ES-I3 (cell line): Measurements from ENCODE around the gene MAGEA1.
"Not testable (repeated sequence)": the region's sequence is repeated elsewhere in the genome, so short reads cannot be mapped to it uniquely, and the experiment has no call there.

Source experiments
- H3K36me3 ChIP-seq: 2 replicates; pipeline ENCODE4 v1.6.1; 2013; ENCODE audit warnings: mild to moderate bottlenecking, low read length, control low read depth, moderate library complexity; ENCODE audit not compliant: insufficient read depth
- H3K4me1 ChIP-seq: 2 replicates; pipeline ENCODE4 v1.6.1; 2013; ENCODE audit warnings: mild to moderate bottlenecking, control low read depth, low read length; ENCODE audit not compliant: insufficient read depth
- H3K9ac ChIP-seq: 2 replicates; pipeline ENCODE4 v1.6.1; 2013; ENCODE audit warnings: low read depth, mild to moderate bottlenecking, low read length, moderate library complexity
- H3K9me3 ChIP-seq: 2 replicates; pipeline ENCODE4 v1.6.1; 2013; ENCODE audit warnings: mild to moderate bottlenecking, low read length, moderate library complexity; ENCODE audit not compliant: control insufficient read depth, insufficient read depth

The MAGEA1 gene, protein sequence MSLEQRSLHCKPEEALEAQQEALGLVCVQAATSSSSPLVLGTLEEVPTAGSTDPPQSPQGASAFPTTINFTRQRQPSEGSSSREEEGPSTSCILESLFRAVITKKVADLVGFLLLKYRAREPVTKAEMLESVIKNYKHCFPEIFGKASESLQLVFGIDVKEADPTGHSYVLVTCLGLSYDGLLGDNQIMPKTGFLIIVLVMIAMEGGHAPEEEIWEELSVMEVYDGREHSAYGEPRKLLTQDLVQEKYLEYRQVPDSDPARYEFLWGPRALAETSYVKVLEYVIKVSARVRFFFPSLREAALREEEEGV

DNA sequence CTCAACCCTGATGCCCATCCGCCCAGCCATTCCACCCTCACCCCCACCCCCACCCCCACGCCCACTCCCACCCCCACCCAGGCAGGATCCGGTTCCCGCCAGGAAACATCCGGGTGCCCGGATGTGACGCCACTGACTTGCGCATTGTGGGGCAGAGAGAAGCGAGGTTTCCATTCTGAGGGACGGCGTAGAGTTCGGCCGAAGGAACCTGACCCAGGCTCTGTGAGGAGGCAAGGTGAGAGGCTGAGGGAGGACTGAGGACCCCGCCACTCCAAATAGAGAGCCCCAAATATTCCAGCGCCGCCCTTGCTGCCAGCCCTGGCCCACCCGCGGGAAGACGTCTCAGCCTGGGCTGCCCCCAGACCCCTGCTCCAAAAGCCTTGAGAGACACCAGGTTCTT is at the start of gene MAGEA1:
TSS of gene MAGEA1 (plus strand) at position 154 of the 400 bp plus-strand sequence. CDS start 3,106 bp downstream, outside the sequence.
- Histone ChIP-seq H3K4me1 (no peaks in the 10 kb centered on the region), H3K9me3 (no peaks in the 10 kb centered on the region), H3K36me3 (no peaks in the 10 kb centered on the region), H3K9ac (no peak within 1 kb of the TSS)

DNA sequence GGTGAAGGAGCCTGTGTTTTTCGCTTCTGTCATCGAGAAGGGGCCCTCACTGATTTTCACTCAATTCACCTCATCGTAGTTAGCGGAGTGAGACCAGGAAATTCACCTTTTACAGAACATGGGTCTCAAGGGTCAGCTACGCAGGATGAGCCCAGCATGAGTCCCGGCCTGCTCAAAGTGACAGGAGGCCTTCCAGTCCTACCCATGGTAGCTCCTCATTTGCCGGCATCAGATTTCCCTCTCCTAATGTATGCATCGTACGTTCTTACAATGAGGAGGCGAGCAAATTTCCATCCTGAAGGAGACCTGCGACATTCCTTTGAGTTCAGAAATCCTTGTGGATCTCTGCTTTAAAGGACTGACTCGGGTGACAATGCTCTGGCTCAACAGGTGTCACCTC is 46.2 kb upstream of the MAGEA1 start:
- H3K36me3 ChIP-seq, H3K9ac ChIP-seq, H3K4me1 ChIP-seq, H3K9me3 ChIP-seq: not testable (repeated sequence)

DNA sequence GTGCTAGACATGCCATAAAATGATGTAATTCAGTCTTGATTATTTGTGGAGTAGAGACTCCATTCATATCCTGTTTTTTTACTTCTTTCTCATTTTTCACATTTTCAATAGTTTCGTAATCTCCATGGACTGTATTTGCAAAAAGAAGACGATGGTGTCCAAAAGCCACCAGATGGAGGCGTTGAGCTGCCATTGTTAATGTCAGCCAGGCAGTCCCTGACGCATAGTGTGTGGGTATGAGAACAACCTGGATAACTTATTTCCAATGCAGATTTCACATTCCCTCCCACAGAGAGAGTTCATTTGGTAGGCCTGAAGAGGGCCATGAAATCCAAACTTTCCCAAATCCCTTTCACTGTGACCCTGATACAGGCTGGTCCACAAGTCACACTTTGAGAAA is 40.0 kb upstream of the MAGEA1 start:
- not testable (repeated sequence) for H3K36me3 ChIP-seq, H3K9ac ChIP-seq, H3K4me1 ChIP-seq, H3K9me3 ChIP-seq

DNA sequence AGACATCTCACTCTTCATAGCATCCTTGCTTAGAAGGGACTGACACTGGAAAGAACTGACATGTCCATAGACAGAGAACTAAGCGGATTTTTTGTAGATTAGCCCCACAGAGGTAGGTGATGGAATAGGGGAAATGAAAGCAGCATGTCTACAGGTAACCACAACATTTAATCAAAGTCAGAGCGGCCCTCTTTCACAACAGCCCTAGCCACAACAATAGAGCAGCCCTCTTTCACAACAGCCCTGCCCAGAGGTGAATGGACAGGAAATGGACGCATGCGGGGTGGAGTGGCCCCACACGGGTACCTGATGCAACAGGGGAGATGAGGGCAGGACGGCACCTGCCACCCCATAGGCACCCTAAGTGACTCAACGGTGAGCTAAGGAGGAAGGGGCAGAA is 32.8 kb upstream of the MAGEA1 start:
- not testable (repeated sequence) for H3K9me3 ChIP-seq, H3K9ac ChIP-seq, H3K4me1 ChIP-seq, H3K36me3 ChIP-seq

DNA sequence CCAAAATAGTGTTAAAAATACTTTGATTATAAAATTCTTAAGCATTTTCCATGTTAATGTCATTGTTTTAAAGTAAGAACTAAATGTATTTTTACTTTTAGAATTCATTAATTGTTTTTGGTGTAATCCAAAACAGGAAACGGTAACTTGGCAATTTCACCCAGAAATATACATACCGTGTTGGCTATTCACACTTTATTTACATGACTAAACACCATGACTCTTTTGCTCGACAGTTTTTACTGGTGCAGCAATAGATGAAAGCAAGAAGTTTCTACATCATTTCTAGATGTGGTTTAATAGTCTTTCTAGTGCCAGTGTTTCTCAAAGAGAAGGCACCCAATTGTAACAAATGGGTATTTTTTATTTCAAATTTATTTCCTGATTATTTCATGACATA is 25.6 kb upstream of the MAGEA1 start:
- Histone ChIP-seq H3K9ac (no peak overlapping the region), H3K36me3 (no peaks in the 10 kb centered on the region), H3K4me1 (no peaks in the 10 kb centered on the region), H3K9me3 (no peaks in the 10 kb centered on the region)

DNA sequence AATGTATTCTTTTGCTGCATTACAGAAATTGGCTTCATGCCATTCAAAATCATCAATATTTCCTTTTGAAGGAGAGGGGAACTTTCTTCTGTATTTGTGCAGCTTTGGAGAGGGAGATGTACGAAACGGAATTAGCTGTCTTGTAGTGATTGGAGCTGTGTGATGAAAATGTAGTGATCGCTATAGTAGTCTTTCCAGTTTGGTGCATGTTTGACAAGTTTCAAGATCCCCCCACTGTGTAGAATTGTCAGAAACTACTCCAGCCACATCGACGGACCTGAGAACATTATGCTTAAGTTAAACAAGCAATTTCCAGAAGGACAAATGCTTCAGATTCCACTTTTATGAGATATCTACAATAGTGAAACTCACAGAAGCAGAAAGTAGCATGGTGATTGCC is 21.6 kb upstream of the MAGEA1 start:
- Histone ChIP-seq H3K9ac (no peak overlapping the region), H3K9me3 (no peaks in the 10 kb centered on the region), H3K4me1 (no peaks in the 10 kb centered on the region), H3K36me3 (no peaks in the 10 kb centered on the region)

DNA sequence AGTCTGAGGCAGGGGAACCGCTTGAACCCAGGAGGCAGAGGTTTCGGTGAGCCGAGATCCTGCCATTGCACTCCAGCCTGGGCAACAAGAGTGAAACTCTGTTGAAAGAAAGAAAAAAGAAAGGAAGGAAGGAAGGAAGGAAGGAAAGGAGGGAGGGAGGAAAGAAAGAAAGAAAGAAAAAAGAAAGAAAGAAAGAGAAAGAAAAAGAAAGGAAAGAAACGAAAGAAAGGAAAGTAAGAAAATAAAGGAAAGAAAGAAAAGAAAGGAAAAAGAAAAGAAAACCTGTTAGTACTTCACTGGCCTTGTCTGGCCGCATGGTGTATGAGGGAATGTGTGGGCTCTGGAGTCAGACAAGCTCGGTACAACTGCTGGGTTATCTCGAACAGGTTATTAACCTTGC is 20.8 kb upstream of the MAGEA1 start:
- Histone ChIP-seq H3K36me3 (no peaks in the 10 kb centered on the region), H3K9ac (no peak overlapping the region), H3K4me1 (no peaks in the 10 kb centered on the region), H3K9me3 (no peaks in the 10 kb centered on the region)

DNA sequence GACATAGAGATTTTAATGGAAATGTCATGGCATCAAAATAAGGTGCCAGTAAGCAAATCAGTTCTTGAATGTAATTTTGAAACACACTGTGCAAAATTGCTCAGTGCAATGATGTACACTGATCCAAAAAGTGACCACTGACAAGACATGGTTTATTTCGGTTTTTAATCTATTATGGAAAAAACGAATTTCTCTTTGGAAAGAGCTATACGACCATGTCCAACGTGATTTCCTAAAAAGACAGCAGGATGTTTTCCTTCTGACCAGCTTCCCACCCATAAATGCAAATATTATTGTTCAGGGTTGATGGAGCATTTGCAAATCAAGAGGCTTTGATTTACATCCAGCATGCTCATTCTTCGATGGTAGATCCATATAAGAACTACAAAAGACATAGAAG is 17.1 kb upstream of the MAGEA1 start:
- H3K4me1 ChIP-seq: no peaks in the 10 kb centered on the region
- H3K9me3 ChIP-seq: no peaks in the 10 kb centered on the region
- H3K36me3 ChIP-seq: no peaks in the 10 kb centered on the region
- no peak overlapping the region for H3K9ac ChIP-seq

DNA sequence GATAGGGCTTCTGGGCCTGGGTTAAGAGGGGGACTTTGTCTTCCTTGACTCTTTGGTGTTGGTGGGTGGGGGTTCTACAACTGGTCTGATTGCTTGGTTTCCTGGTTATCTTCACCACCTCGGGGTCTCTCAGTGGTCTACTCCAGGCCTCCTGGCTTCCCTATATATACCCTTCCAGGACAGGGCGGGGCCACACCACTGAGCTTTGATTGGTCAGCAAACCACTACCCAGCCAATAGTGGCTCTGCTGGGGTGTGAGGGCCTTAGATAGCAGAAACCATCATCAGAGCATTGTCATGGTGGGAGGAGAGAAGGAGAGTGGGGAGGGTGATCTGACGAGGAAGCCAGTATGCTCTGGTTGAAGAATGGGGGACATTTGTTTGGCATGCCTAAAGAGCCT is 14.4 kb upstream of the MAGEA1 start:
- no peaks in the 10 kb centered on the region for H3K9me3 ChIP-seq
- H3K36me3 ChIP-seq: no peaks in the 10 kb centered on the region
- no peak overlapping the region for H3K9ac ChIP-seq

DNA sequence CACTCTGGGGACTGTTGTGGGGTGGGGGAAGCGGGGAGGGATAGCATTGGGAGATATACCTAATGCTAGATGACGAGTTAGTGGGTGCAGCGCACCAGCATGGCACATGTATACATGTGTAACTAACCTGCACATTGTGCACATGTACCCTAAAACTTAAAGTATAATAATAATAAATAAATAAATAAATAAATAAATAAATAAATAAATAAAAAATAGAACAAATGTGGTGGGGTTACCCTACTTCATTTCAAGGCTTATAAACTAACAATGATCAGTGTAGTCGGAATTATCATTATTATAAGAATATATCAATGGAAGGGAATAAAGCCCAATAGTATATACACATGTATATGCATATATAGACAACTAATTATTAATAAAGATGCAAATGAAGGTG is 10.7 kb upstream of the MAGEA1 start:
- not testable (repeated sequence) for H3K9me3 ChIP-seq, H3K4me1 ChIP-seq, H3K9ac ChIP-seq, H3K36me3 ChIP-seq

More for the DNA sequence above, 14.4 kb upstream of the MAGEA1 start:
- no peaks in the 10 kb centered on the region for H3K4me1 ChIP-seq

DNA sequence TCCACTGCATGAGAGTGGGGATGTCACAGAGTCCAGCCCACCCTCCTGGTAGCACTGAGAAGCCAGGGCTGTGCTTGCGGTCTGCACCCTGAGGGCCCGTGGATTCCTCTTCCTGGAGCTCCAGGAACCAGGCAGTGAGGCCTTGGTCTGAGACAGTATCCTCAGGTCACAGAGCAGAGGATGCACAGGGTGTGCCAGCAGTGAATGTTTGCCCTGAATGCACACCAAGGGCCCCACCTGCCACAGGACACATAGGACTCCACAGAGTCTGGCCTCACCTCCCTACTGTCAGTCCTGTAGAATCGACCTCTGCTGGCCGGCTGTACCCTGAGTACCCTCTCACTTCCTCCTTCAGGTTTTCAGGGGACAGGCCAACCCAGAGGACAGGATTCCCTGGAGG is 2.7 kb downstream of the MAGEA1 start:
- no peaks in the 10 kb centered on the region for H3K36me3 ChIP-seq
- H3K9ac ChIP-seq: no peak overlapping the region
- H3K9me3 ChIP-seq: no peaks in the 10 kb centered on the region
- H3K4me1 ChIP-seq: no peaks in the 10 kb centered on the region

DNA sequence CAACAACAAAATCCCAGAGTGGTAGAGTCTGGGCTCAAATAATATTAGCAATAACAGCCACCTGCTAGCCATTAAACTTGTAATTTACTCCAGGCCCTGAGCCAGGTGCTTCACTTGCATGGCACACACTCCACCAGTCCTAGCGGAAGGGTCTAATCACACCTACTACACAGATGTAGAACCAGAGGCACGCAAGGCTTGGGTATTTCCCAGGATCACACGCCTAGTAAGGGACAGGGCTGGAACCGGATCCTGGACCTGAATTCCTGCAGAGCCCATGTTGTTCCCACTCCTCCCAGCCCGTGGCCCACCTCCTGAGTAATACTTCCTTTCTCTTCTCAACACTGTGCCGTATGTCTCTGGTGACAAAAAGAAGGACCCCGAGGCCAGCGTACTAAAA is 5.7 kb downstream of the MAGEA1 start:
- no peak overlapping the region for H3K9ac ChIP-seq
- H3K4me1 ChIP-seq: no peaks in the 10 kb centered on the region
- H3K9me3 ChIP-seq: no peaks in the 10 kb centered on the region
- H3K36me3 ChIP-seq: no peaks in the 10 kb centered on the region

DNA sequence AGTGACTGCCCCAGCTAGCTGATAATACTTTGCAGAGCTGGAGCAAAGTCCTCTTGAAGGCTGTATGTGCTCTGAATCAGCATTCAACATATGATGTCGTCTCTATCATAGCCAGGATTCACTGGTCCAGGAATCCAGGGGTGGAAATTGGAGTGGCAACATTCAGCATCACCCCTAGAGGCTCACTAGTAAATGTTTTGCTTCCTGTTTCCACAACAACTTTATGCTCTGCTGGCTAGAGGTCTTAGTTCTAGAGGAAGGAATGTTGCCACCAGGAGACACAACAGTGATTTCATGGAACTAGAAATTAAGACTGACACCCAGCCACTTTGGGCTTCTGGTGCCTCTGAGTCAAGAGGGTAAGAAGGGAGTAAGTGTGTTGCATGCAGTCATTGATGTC is 11.3 kb downstream of the MAGEA1 start:
- no peaks in the 10 kb centered on the region for H3K9me3 ChIP-seq
- H3K9ac ChIP-seq: no peak overlapping the region
- H3K4me1 ChIP-seq: no peaks in the 10 kb centered on the region
- H3K36me3 ChIP-seq: no peaks in the 10 kb centered on the region

DNA sequence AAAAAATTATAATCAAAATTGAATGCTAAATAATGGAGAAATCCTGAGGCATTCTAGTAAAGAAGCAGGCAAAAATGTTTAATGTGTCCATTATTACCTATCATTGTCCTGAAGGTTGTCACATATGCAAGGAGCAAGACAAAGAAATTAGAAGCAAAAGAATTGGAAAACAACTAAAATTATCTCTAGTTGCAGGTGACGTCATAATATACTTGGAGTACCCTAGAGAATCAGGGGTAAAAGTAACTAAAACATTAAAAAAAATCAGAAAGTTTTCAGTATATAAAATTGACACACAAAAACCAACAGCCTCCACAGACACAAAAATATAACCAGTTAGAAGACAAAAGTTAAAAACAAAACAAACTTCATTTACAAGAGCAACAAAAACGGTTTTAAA is 21.4 kb downstream of the MAGEA1 start:
- Histone ChIP-seq H3K36me3 (no peaks in the 10 kb centered on the region), H3K9me3 (peaks cover 5% of the 10 kb centered on the region; the same call in 1 of the 2 replicates), H3K4me1 (no peaks in the 10 kb centered on the region), H3K9ac (no peak overlapping the region)

DNA sequence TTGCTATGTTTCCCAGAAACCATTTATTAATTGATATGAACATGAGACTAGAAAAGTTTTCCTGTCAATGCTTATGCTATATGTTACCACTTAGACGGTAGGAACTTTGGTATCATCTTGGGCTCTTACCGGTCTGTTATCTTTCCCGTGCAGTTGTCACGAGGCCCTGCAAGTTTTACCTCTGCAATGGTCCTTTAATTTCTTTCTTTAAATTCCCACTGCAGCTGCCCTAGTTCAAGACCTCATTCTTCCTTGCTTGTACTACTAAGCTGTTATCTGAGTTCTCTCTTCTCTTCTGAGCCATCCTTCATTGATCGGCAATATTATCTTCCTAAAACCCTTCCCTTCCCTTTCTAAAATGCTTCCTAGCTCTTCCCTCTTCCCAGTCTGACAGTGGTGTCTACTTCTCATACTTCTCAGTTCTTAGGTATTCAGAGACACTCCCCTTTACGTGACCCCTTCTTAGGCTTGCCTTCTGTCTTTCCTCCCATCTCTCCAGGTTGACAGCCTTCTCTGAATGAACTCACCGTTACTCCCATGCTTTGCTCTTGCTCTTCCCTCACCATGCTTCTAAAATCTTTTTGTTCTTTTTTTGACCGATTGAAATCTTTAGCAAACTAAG is 27.5 kb downstream of the MAGEA1 start:
- Histone ChIP-seq H3K4me1 (no peaks in the 10 kb centered on the region), H3K9ac (no peak overlapping the region)

More for the DNA sequence above, 27.5 kb downstream of the MAGEA1 start:
- Histone ChIP-seq H3K36me3 (no peaks in the 10 kb centered on the region), H3K9me3 (no peaks in the 10 kb centered on the region; the same call in 1 of the 2 replicates)
